T-helper 17 cell (primary cell): ENCODE measurements around the gene RNF2. TPM values are rescaled to one million over a fixed set of nuclear protein-coding genes. Genes with fewer than 3 reads are reported as not detected.
A peak's percentile ranks its signal among the peaks of the same experiment; 100 is the strongest.
"Not testable (repeated sequence)": the region's sequence is repeated elsewhere in the genome, so short reads cannot be mapped to it uniquely, and the experiment has no call there.

Source experiments
- ATAC-seq: fragments of 150-1000 bp; cut with Tn5 transposase; 2 replicates; pipeline ENCODE4 v1.10.0; 2021; ENCODE audit warnings: mild to moderate bottlenecking, moderate library complexity
- DNase-seq, 3 donors: peaks; one replicate each; pipeline versions ENCODE4 v3.0.0 to v3.0.0-alpha.2; 2020 to 2021
- H3K9me3 ChIP-seq: one replicate; pipeline ENCODE4 v1.7.0; 2013; ENCODE audit warnings: low read length, mild to moderate bottlenecking; ENCODE audit not compliant: control insufficient read depth, poor library complexity, severe bottlenecking
- H3K27ac Mint-ChIP-seq: one replicate; pipeline ENCODE4 v1.8.0; 2022; ENCODE audit warnings: mild to moderate bottlenecking, moderate library complexity, mixed read lengths
- H3K27me3 Mint-ChIP-seq: one replicate; pipeline ENCODE4 v1.8.0; 2022; ENCODE audit warnings: mixed read lengths
- H3K36me3 Mint-ChIP-seq: one replicate; pipeline ENCODE4 v1.8.0; 2022; ENCODE audit warnings: low read depth, mixed read lengths
- H3K4me1 Mint-ChIP-seq: one replicate; pipeline ENCODE4 v1.8.0; 2022; ENCODE audit warnings: mild to moderate bottlenecking, mixed read lengths
- H3K4me3 Mint-ChIP-seq: one replicate; pipeline ENCODE4 v1.8.0; 2022; ENCODE audit warnings: mild to moderate bottlenecking, moderate library complexity, mixed read lengths
- total RNA-seq, 4 donors: library from RNA in 2 of 4; stranded (reverse) in 2 of 4; gene quantifications; one replicate each; pipeline ENCODE4 v1.2.3 and lab custom pipeline; 2022 to 2026

Gene RNF2
- total RNA-seq (10 to 100 TPM; 16.6 to 18.4 TPM), total RNA-seq (lab: John Stamatoyannopoulos, UW) (24.7 to 33.8 reads per million in 2 donors)

DNA sequence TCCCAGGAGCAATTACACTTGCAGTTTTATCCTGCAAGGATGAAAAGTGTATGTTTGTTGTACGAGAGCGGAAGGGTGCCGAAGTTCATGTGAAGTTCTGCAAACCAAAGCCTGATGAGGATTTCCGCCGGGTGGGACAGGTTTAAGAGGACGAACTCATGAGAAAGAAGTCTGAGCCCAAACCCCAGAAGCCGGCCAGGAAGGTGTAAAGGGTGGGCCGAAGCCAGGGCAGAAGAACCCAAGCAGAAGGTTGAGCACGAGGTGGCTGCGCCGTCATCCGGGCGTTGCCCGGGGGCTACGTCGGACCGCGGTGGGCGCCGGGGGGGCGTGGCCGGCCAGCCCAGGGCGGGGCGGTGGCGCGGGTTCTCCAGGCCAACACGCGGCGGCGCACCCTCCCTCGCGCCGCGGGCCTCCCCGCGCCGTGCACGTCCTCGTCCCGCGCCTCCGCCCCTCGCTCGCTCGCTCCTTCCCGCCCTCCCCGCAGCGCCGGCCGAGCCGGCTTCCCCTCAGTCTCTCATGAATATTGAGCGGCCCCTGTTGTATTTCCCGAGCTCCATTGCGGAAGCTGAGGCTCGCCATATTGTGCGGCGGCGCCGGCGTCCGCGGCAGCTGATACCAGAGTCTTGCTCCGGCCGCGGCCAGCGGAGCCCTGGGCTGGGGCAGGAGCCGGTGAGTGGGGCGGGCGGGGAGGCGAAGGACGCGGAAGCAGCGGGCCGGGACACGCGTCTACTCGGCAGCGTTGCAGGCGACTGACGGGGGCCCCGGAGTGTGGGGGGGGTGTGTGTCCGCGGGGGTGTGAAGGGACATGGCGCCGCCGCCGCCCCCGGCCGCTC lies at the start of gene RNF2:
TSS of gene RNF2 (plus strand) at position 578 of the 833 bp plus-strand sequence. CDS start 41,996 bp downstream, outside the sequence.
- H3K4me3 Mint-ChIP-seq = peak within 1 kb of the TSS; percentile 96
- peak; percentile 89 for ATAC-seq
- no peaks in the 10 kb centered on the region for H3K27me3 Mint-ChIP-seq
- peak within 1 kb of the TSS; percentile 93 for H3K27ac Mint-ChIP-seq
- H3K4me1 Mint-ChIP-seq = peaks cover 36% of the 10 kb centered on the region
- DNase-seq = peak; percentile 61 to 80 (median 76)
- H3K9me3 ChIP-seq = no peaks in the 10 kb centered on the region
- no peaks in the 10 kb centered on the region for H3K36me3 Mint-ChIP-seq

- not testable (repeated sequence) for DNase-seq, H3K36me3 Mint-ChIP-seq, H3K27ac Mint-ChIP-seq, H3K4me1 Mint-ChIP-seq, H3K4me3 Mint-ChIP-seq, H3K9me3 ChIP-seq, ATAC-seq
- peaks cover 22% of the 10 kb centered on the region for H3K27me3 Mint-ChIP-seq
Measured at GRCh38 chr1:184999974-185000373, 45.4 kb upstream of the RNF2 start.

DNA sequence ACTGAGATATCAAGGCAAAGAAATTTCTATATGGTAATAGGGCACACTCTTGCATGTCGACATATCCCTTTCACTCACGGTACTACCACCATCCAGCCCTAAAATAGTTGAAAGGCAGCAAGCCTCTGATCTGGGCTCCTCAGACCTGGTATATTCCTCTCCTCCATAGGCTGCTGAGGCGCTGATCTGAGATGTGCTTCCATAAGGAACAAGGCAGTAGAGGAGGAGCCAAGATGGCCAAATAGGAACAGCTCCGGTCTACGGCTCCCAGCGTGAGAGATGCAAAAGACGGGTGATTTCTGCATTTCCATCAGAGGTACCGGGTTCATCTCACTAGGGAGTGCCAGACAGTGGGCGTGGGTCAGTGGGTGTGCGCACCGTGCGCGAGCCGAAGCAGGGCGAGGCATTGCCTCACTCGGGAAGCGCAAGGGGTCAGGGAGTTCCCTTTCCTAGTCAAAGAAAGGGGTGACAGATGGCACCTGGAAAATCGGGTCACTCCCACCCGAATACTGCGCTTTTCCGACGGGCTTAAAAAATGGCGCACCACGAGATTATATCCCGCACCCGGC lies 44.0 kb upstream of the RNF2 start:
- not testable (repeated sequence) for H3K27ac Mint-ChIP-seq, ATAC-seq, H3K36me3 Mint-ChIP-seq, H3K4me1 Mint-ChIP-seq, H3K9me3 ChIP-seq, DNase-seq, H3K4me3 Mint-ChIP-seq
- H3K27me3 Mint-ChIP-seq = peaks cover 12% of the 10 kb centered on the region

DNA sequence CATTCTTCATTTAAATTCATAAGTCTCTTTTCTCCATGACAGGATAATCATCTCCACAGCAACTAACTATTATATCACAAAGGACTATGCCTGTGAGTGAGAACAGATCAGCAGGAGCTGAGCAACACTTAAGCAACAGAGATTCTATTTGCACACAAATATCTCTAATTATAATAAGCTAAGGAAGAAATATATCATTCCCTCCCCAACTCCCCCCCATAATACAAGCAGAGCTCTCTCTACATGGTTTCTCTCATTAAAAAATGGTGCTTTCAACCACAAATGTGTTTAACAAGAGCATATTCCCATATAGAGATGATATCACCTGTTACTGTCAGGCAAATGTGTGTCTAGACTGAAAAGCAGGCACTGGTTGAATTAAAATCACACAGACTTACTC lies 36.5 kb upstream of the RNF2 start:
- no peak overlapping the region for H3K27ac Mint-ChIP-seq
- peaks cover 8% of the 10 kb centered on the region for H3K27me3 Mint-ChIP-seq
- H3K4me1 Mint-ChIP-seq = no peaks in the 10 kb centered on the region
- H3K4me3 Mint-ChIP-seq = no peak overlapping the region
- ATAC-seq = no peak
- no peaks in the 10 kb centered on the region for H3K9me3 ChIP-seq
- no peaks in the 10 kb centered on the region for H3K36me3 Mint-ChIP-seq
- no peak for DNase-seq

- Mint-ChIP-seq H3K27me3 (peaks cover 8% of the 10 kb centered on the region), H3K4me3 (no peak overlapping the region), H3K36me3 (no peaks in the 10 kb centered on the region), H3K4me1 (no peaks in the 10 kb centered on the region), H3K27ac (no peak overlapping the region)
- H3K9me3 ChIP-seq = no peaks in the 10 kb centered on the region
- no peak for DNase-seq
- no peak for ATAC-seq
Measured at GRCh38 chr1:185010361-185010760, 35.0 kb upstream of the RNF2 start.

DNA sequence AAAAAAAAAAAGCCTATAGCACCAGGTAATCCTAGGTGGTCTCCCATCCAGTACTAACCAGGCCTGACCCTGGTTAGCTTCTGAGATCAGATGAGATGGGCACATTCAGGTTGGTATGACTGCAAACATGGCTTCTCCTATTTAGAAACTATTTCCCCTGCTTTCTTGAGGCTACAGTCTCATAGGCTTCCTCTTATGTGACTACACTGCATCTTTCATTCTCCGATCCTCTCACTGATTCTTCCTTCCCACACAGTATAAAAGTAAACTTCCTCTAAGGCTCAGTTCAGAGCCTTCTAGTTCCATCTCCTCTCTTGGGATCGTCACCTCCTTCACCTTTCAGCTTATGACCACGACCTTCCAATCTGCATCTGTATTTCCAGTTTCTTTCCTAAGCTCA lies 30.4 kb upstream of the RNF2 start:
- no peaks in the 10 kb centered on the region for H3K4me1 Mint-ChIP-seq
- H3K27ac Mint-ChIP-seq = no peak overlapping the region
- peaks cover 7% of the 10 kb centered on the region for H3K36me3 Mint-ChIP-seq
- ATAC-seq (no peak), DNase-seq (no peak)
- H3K9me3 ChIP-seq = no peaks in the 10 kb centered on the region
- H3K27me3 Mint-ChIP-seq = peaks cover 8% of the 10 kb centered on the region
- no peak overlapping the region for H3K4me3 Mint-ChIP-seq

GRCh38 chr1:185015631-185016030 lies 29.7 kb upstream of the RNF2 start:
- H3K4me1 Mint-ChIP-seq = no peaks in the 10 kb centered on the region
- no peak for DNase-seq
- no peak overlapping the region for H3K27ac Mint-ChIP-seq
- peaks cover 7% of the 10 kb centered on the region for H3K36me3 Mint-ChIP-seq
- no peak for ATAC-seq
- no peaks in the 10 kb centered on the region for H3K9me3 ChIP-seq
- peaks cover 8% of the 10 kb centered on the region for H3K27me3 Mint-ChIP-seq
- no peak overlapping the region for H3K4me3 Mint-ChIP-seq

DNA sequence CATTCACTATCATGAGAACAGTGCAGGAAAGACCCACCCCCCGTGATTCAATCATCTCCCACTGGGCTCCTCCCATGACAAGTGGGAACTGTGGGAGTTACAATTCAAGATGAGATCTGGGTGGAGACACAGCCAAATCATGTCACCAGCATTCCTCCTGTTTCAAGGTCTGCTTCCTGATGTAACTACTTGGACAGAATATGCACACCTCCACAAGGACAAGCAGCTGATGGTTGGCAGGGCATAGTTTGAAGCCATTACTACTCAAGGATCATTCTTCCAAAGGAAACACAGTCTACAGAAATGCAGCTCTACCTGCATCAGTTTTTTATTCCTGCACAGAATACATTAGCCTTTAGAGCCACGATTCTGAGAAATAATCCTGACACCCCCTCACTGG lies 28.5 kb upstream of the RNF2 start:
- no peaks in the 10 kb centered on the region for H3K9me3 ChIP-seq
- H3K4me1 Mint-ChIP-seq = no peaks in the 10 kb centered on the region
- H3K27me3 Mint-ChIP-seq = peaks cover 6% of the 10 kb centered on the region
- ATAC-seq (no peak), DNase-seq (no peak)
- H3K4me3 Mint-ChIP-seq = no peak overlapping the region
- no peak overlapping the region for H3K27ac Mint-ChIP-seq
- H3K36me3 Mint-ChIP-seq = peaks cover 7% of the 10 kb centered on the region

- ATAC-seq (no peak), DNase-seq (no peak)
- H3K36me3 Mint-ChIP-seq = peaks cover 7% of the 10 kb centered on the region
- no peak overlapping the region for H3K27ac Mint-ChIP-seq
- no peaks in the 10 kb centered on the region for H3K4me1 Mint-ChIP-seq
- H3K9me3 ChIP-seq = no peaks in the 10 kb centered on the region
- H3K27me3 Mint-ChIP-seq = peaks cover 2% of the 10 kb centered on the region
- no peak overlapping the region for H3K4me3 Mint-ChIP-seq
Measured at GRCh38 chr1:185017338-185017737, 28.0 kb upstream of the RNF2 start.

DNA sequence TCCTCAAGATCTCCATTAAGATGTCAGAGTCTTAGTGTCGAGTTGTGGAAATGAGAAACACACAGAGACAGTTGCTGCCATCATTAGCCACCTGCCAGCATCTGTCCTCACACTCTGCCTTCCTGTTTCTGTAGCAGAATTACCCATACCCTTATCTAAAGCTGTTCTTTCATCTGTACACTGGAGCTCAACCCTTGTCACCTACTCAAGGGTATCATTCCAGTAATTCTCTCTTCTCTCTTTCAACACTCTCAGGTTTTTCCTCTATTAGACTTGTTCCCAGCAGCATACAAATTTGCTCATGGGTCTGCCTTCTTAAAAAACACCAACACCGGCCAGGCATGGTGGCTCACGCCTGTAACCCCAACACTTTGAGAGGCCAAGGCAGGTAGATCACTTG lies 27.4 kb upstream of the RNF2 start:
- DNase-seq (no peak), ATAC-seq (no peak)
- Mint-ChIP-seq H3K36me3 (peaks cover 7% of the 10 kb centered on the region), H3K4me3 (no peak overlapping the region), H3K4me1 (no peaks in the 10 kb centered on the region), H3K27ac (no peak overlapping the region), H3K27me3 (no peaks in the 10 kb centered on the region)
- no peaks in the 10 kb centered on the region for H3K9me3 ChIP-seq

GRCh38 chr1:185027252-185027882 lies 18.0 kb upstream of the RNF2 start:
- H3K9me3 ChIP-seq = no peaks in the 10 kb centered on the region
- no peak for ATAC-seq
- Mint-ChIP-seq H3K27me3 (peaks cover 8% of the 10 kb centered on the region), H3K4me1 (no peaks in the 10 kb centered on the region), H3K4me3 (no peak overlapping the region), H3K27ac (no peak overlapping the region), H3K36me3 (no peaks in the 10 kb centered on the region)
- DNase-seq = no peak

DNA sequence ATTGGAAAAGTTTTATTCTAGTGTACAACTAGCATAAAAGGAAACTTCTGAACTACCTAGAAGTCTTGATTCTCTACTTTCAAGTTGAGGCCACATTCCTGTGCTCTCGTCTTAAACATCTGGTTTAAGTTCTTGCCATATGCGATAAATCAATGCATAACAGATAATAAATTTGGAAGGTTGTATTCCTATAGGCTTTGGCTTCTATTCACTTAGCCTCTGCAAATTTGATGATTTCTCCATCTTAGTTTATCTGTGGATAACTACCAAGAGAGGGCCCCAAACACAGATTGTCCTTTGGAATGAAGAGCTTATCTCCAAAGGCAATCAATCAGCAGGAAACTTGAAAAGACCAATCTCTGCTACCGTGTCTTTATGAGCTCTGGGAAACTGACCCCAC lies 11.7 kb upstream of the RNF2 start:
- Mint-ChIP-seq H3K4me3 (no peak overlapping the region), H3K27ac (no peak overlapping the region), H3K4me1 (no peaks in the 10 kb centered on the region), H3K36me3 (no peaks in the 10 kb centered on the region), H3K27me3 (peaks cover 8% of the 10 kb centered on the region)
- no peak for DNase-seq
- no peaks in the 10 kb centered on the region for H3K9me3 ChIP-seq
- ATAC-seq = no peak

GRCh38 chr1:185035258-185035657 lies 10.1 kb upstream of the RNF2 start:
- peaks cover 6% of the 10 kb centered on the region for H3K27me3 Mint-ChIP-seq

More at GRCh38 chr1:185035258-185035657, 10.1 kb upstream of the RNF2 start:
- H3K9me3 ChIP-seq = no peaks in the 10 kb centered on the region
- no peaks in the 10 kb centered on the region for H3K36me3 Mint-ChIP-seq
- ATAC-seq (no peak), DNase-seq (no peak)
- H3K27ac Mint-ChIP-seq = no peak overlapping the region
- no peaks in the 10 kb centered on the region for H3K4me1 Mint-ChIP-seq
- no peak overlapping the region for H3K4me3 Mint-ChIP-seq
